DMS53 (cell line): ENCODE results near the gene LRIT3.

Experiments used
- DNase-seq: peaks from one replicate; lab custom pipeline; 2025; lab: John Stamatoyannopoulos, UW

The LRIT3 gene

GRCh38 chr4:109847896-109848442, at the start of gene LRIT3:
Gene LRIT3 (plus strand): TSS chr4:109848107. CDS start chr4:109848202, 95 bp downstream.
- no peak for DNase-seq

GRCh38 chr4:109798866-109799265, 49.0 kb upstream of the LRIT3 start:
- no peak for DNase-seq

- DNase-seq = no peak
These were observed 46.7 kb upstream of the LRIT3 start for GRCh38 chr4:109801099-109801789.

- no peak for DNase-seq
These were observed 46.0 kb upstream of the LRIT3 start, which contains the start of gene CFI for GRCh38 chr4:109801895-109802319. Gene CFI (minus strand): TSS chr4:109801999. CDS start chr4:109801971, 28 bp downstream.

GRCh38 chr4:109803924-109804571, 43.9 kb upstream of the LRIT3 start:
- peak; percentile 67 for DNase-seq

- DNase-seq = no peak
These were observed 38.3 kb upstream of the LRIT3 start for GRCh38 chr4:109809655-109810054.

- DNase-seq = no peak
These were observed 37.1 kb upstream of the LRIT3 start for GRCh38 chr4:109810552-109811387.

- no peak for DNase-seq
These were observed 36.2 kb upstream of the LRIT3 start for GRCh38 chr4:109811707-109812106.

- DNase-seq = peak; percentile 91
These were observed 32.5 kb upstream of the LRIT3 start, which contains the start of gene GAR1 for GRCh38 chr4:109815151-109816081. Gene GAR1 (plus strand): TSS chr4:109815762. CDS start chr4:109816165, 403 bp downstream.

GRCh38 chr4:109816082-109816442, 31.8 kb upstream of the LRIT3 start:
- DNase-seq = peak; percentile 49

- DNase-seq = no peak
These were observed 31.0 kb upstream of the LRIT3 start for GRCh38 chr4:109816894-109817293.

GRCh38 chr4:109818268-109818667, 29.6 kb upstream of the LRIT3 start:
- DNase-seq = no peak

- DNase-seq = no peak
These were observed 27.3 kb upstream of the LRIT3 start for GRCh38 chr4:109820563-109820962.

GRCh38 chr4:109821185-109821584, 26.7 kb upstream of the LRIT3 start:
- DNase-seq = no peak

- peak; percentile 34 for DNase-seq
These were observed 21.2 kb upstream of the LRIT3 start for GRCh38 chr4:109826719-109827118.

GRCh38 chr4:109827672-109828071, 20.2 kb upstream of the LRIT3 start, which contains the start of gene RRH:
Gene RRH (plus strand): TSS chr4:109827972. CDS start chr4:109828028, 56 bp downstream.
- no peak for DNase-seq

- DNase-seq = no peak
These were observed 14.2 kb upstream of the LRIT3 start for GRCh38 chr4:109833756-109834155.

- DNase-seq = no peak
These were observed 10.9 kb upstream of the LRIT3 start for GRCh38 chr4:109836985-109837384.

- DNase-seq = peak; percentile 12
These were observed 1.4 kb upstream of the LRIT3 start for GRCh38 chr4:109846395-109847098.

GRCh38 chr4:109848501-109848900, 594 bp downstream of the LRIT3 start:
- DNase-seq = no peak
